HepG2 (cell line): ENCODE results near the gene IGSF21. TPM values are rescaled to one million over a fixed set of nuclear protein-coding genes. Genes with fewer than 3 reads are reported as not detected.

Experiments
- ATAD3A ChIP-seq: sonication (generic); formaldehyde crosslinking; IDR thresholded peaks from 2 replicates; pipeline ENCODE4 v1.4.0; 2020; ENCODE audit warnings: missing genetic modification reagents
- BRCA1 ChIP-seq: sonication (generic); formaldehyde crosslinking; IDR thresholded peaks from 2 replicates; pipeline ENCODE4 v1.4.0; 2020; ENCODE audit warnings: missing genetic modification reagents
- BRD4 ChIP-seq: sonication (generic); formaldehyde crosslinking; IDR thresholded peaks from 2 replicates; pipeline ENCODE4 v1.4.0; 2020; ENCODE audit warnings: missing genetic modification reagents
- CEBPG ChIP-seq: IDR thresholded peaks from 2 replicates; pipeline ENCODE4 v1.6.1; 2016
- DRAP1 ChIP-seq: IDR thresholded peaks from 2 replicates; pipeline ENCODE4 v1.6.1; 2016; ENCODE audit warnings: missing genetic modification reagents, missing compliant biosample characterization
- GATAD2A ChIP-seq: IDR thresholded peaks from 2 replicates; pipeline ENCODE4 v1.6.1; 2016
- HIVEP1 ChIP-seq: sonication (generic); formaldehyde crosslinking; IDR thresholded peaks from 2 replicates; pipeline ENCODE4 v1.4.0; 2020; ENCODE audit warnings: mild to moderate bottlenecking, missing genetic modification reagents
- HNRNPUL1 ChIP-seq: fragments of 200-400 bp; formaldehyde crosslinking; IDR thresholded peaks from 2 replicates; pipeline ENCODE4 v1.6.1; 2017; ENCODE audit warnings: low read depth, mild to moderate bottlenecking, low read length, moderate library complexity
- IKZF4 ChIP-seq: sonication (generic); formaldehyde crosslinking; IDR thresholded peaks from 2 replicates; pipeline ENCODE4 v1.5.1; 2020; ENCODE audit warnings: borderline replicate concordance, mild to moderate bottlenecking, low read depth, missing genetic modification reagents; ENCODE audit errors: not compliant biosample characterization
- MEF2D ChIP-seq: sonication (generic); formaldehyde crosslinking; IDR thresholded peaks from 2 replicates; pipeline ENCODE4 v1.5.1; 2020; ENCODE audit warnings: mild to moderate bottlenecking, missing genetic modification reagents
- MEIS2 ChIP-seq: sonication (generic); formaldehyde crosslinking; IDR thresholded peaks from 2 replicates; pipeline ENCODE4 v1.9.0; 2021; ENCODE audit warnings: mild to moderate bottlenecking, missing genetic modification reagents
- NFE2L1 ChIP-seq: sonication (generic); formaldehyde crosslinking; IDR thresholded peaks from 2 replicates; pipeline ENCODE4 v1.4.0; 2020; ENCODE audit warnings: missing genetic modification reagents, mild to moderate bottlenecking, borderline replicate concordance
- NR2F2 ChIP-seq: IDR thresholded peaks from 2 replicates; pipeline ENCODE4 v1.6.1; 2012; ENCODE audit warnings: low read depth, inconsistent platforms, borderline replicate concordance
- NR2F6 ChIP-seq, 2 experiments: IDR thresholded peaks; 2 replicates each; pipeline ENCODE4 v1.6.1; 2016; ENCODE audit warnings: antibody characterized with exemption in 1 of 2, mild to moderate bottlenecking in 1 of 2
- PAXIP1 ChIP-seq: sonication (generic); formaldehyde crosslinking; conservative IDR thresholded peaks from 2 replicates; pipeline ENCODE4 v1.4.0; 2020; ENCODE audit warnings: mild to moderate bottlenecking, missing genetic modification reagents, moderate library complexity
- PBX2 ChIP-seq: IDR thresholded peaks from 2 replicates; pipeline ENCODE4 v1.6.1; 2016; ENCODE audit warnings: control low read depth
- TBP ChIP-seq: sonication (generic); formaldehyde crosslinking; IDR thresholded peaks from 2 replicates; pipeline ENCODE4 v1.5.0; 2020; ENCODE audit warnings: missing genetic modification reagents
- TFDP1 ChIP-seq: IDR thresholded peaks from 2 replicates; pipeline ENCODE4 v1.6.1; 2016; ENCODE audit warnings: missing compliant biosample characterization, missing genetic modification reagents, borderline replicate concordance
- ZNF124 ChIP-seq: sonication (generic); formaldehyde crosslinking; IDR thresholded peaks from 2 replicates; pipeline ENCODE4 v1.4.0; 2020; ENCODE audit warnings: missing genetic modification reagents
- ZNF276 ChIP-seq: sonication (generic); formaldehyde crosslinking; IDR thresholded peaks from 2 replicates; pipeline ENCODE4 v1.4.0; 2020; ENCODE audit warnings: mild to moderate bottlenecking, low read depth, missing genetic modification reagents
- ZNF496 ChIP-seq: sonication (generic); formaldehyde crosslinking; IDR thresholded peaks from 2 replicates; pipeline ENCODE4 v1.8.1; 2023; ENCODE audit warnings: mild to moderate bottlenecking, moderate library complexity, missing genetic modification reagents; ENCODE audit not compliant: insufficient replicate concordance
- ZNF75D ChIP-seq: sonication (generic); formaldehyde crosslinking; IDR thresholded peaks from 2 replicates; pipeline ENCODE4 v1.8.1; 2023; ENCODE audit warnings: missing genetic modification reagents, mild to moderate bottlenecking, borderline replicate concordance
- ZNF766 ChIP-seq: sonication (generic); formaldehyde crosslinking; IDR thresholded peaks from 2 replicates; pipeline ENCODE4 v1.5.0; 2020; ENCODE audit warnings: missing genetic modification reagents, borderline replicate concordance
- ZSCAN30 ChIP-seq: sonication (generic); formaldehyde crosslinking; IDR thresholded peaks from 2 replicates; pipeline ENCODE4 v1.5.0; 2020; ENCODE audit warnings: mild to moderate bottlenecking, missing genetic modification reagents
- polyA plus RNA-seq, 8 experiments: library from polyadenylated mRNA; depleted of rRNA in 3 of 8; stranded (reverse) in 7 of 8; unstranded in 1 of 8; fragments of >200 nt; fragmentation: Illumina TruSeq in 4 of 8; extraction: Trizol in 4 of 8; gene quantifications; 2 replicates each; pipeline versions ENCODE4 v1.2.1 to v1.2.3, GENCODE V29; 2011 to 2016; ENCODE audit warnings: low read depth in 4 of 8, missing spikeins in 1 of 8, mixed read lengths in 1 of 8; ENCODE audit not compliant: insufficient read depth in 1 of 8
- total RNA-seq, 5 experiments: library from RNA; depleted of rRNA; stranded (reverse); fragments of >200 nt; fragmentation: Illumina TruSeq; extraction: Trizol; gene quantifications; 2 replicates each; pipeline ENCODE4 v1.2.3, GENCODE V29; 2016; ENCODE audit warnings: low read depth in 1 of 5

IGSF21 gene
- total and polyA plus RNA-seq, 2 of the 13 experiments (the other 11 are each of a cell fraction or from before 2014, with no cell fraction given) = not detected

GRCh38 chr1:18316764-18317163 is 209.2 kb downstream of the IGSF21 start (continued):
- TF ChIP-seq ZSCAN30 (no peak), NR2F6 (IDR thresholded peaks at IDR 0.05) (0 out of 2 replicates have a peak, but pooled peaks have one; percentile 8), NR2F6 (CRISPR knock-in tag; IDR thresholded peaks at IDR 0.05) (peak; percentile 27; the same call in 1 of the 2 replicates), PBX2 (CRISPR knock-in tag) (no peak), ZNF496 (no peak), CEBPG (peak; percentile 41; the same call in 1 of the 2 replicates), HIVEP1 (no peak), GATAD2A (CRISPR knock-in tag) (peak; percentile 52; the same call in 1 of the 2 replicates), MEF2D (no peak), ZNF124 (CRISPR knock-in tag) (no peak), TFDP1 (CRISPR knock-in tag) (no peak), ZNF766 (CRISPR knock-in tag) (no peak), BRD4 (CRISPR knock-in tag) (no peak), NR2F2 (peak; percentile 35; the same call in 1 of the 2 replicates), DRAP1 (CRISPR knock-in tag) (no peak), NFE2L1 (CRISPR knock-in tag) (no peak), ZNF276 (CRISPR knock-in tag) (no peak), IKZF4 (no peak), PAXIP1 (peak; percentile 85), BRCA1 (CRISPR knock-in tag) (no peak), HNRNPUL1 (no peak), ZNF75D (no peak), MEIS2 (CRISPR knock-in tag) (no peak), TBP (CRISPR knock-in tag) (no peak), ATAD3A (no peak)
